Measurements from ENCODE around the gene FBXO21.
"Not testable (repeated sequence)": the region's sequence is repeated elsewhere in the genome, so short reads cannot be mapped to it uniquely, and the experiment has no call there.

Gene FBXO21

DNA sequence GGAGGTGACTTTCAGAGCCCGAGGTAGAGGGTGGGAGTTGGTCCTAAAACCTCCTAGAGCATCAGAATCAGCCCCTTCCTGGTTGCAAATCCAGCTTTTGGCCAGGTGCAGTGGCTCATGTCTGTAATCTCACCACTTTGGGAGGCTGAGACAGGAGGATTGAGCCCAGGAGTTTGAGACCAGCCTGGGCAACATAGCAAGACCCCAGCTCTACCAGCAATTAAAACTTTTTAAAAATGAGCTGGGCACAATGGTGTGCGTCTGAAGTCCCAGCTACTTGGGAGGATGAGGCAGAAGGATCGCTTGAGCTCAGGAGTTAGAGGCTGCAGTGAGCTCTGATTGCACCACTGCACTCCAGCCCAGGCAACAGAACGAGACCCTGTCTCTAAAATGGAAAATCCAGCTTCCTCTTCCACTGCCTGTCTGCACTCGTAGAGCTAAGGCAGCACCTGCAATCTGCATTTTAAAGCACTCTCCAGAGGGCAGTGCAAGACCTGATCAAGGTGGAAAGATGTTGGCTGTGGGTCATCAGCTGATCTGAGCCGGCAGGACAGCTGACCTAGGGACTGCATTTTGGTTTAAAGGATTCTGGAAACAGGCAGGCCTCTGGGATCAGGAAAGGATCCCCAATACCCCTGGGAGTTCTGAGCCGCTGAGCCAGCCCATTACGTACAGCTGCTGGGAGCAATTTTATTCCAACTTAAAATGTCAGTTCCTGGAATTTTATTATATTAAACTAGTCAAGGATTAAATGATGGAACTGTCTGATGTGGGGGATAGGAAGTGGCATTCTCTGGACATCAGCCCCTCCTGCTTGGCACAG lies 89.2 kb downstream of the FBXO21 start:
- no peak for DNase-seq

DNA sequence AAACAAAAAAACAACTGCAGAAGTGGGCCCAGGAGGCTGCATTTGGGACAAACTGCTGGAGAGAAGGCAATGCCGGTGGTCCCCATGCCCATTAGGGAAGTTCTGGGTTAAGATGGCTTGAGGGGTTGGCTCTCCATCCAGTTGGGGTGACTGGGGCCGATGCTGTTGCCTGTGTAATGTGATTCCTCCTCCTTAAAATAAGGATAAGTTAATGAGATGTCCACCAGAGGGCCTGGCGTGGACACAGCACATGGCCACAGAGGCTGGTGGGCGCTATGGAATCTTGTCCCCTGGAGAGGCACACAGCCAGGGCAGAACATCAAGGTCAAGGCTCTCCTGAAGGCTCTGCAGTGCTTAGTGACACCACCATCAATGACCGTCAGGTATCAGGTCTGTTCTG lies 90.0 kb downstream of the FBXO21 start:
- DNase-seq, result no peak

DNA sequence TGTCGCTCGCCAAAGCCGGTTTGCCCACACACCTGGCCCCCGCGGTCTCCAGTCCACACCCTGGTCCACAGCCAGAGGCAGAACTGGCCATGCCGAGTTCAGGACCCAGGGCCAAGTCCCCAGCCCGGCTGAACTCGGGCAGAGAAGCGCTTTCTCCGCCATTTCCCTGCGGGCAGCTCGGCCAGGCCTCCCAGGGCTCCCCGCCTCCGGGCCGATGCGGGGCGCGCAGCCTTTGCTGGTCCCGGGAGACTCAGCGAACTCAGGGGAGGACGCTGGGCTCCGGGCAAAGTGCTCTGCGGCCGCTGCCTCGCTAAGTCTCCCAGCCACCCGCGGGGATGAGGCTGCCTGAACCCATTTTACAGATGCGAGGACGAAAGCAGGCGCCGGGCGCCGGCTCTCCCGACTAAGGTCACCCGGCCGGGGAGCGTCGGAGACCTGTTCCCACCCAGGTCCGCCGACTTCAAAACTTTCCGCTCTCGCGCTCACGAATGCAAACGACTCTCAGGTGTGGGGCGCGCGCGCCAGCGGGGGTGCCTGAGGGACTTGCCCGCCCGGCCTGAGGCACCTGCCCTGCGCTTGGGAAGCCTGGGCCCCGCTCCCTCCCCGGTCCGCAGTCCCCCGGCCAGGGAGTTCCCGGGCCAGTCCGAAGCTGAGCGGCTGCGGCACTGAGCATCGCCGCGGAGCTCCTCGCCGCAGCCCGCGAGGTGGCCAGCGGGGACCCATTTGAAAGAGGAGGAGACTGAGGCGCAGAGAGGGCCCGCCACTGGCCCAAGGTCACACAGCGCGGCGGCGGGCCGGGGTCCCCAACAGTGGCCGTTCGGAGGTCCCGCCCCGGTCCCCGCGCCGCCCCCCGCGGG lies 91.7 kb downstream of the FBXO21 start:
- DNase-seq, result no peak

DNA sequence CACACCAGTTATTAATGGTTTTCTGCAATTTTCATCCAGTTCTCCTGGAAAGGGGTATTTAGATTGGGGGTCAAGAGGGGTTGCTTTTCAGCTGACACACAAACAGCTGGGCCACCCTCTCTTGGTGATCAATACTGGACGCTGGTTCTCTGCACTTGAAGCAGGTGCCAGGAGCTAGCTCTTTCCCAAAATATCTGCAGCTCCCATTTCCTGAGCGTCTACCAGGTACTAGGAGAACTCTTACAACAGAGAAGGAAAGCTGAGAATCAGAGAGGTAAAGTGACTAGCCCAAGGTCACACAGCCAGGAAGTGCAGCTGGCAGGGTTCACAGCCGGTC lies 92.3 kb downstream of the FBXO21 start:
- DNase-seq, result no peak

DNA sequence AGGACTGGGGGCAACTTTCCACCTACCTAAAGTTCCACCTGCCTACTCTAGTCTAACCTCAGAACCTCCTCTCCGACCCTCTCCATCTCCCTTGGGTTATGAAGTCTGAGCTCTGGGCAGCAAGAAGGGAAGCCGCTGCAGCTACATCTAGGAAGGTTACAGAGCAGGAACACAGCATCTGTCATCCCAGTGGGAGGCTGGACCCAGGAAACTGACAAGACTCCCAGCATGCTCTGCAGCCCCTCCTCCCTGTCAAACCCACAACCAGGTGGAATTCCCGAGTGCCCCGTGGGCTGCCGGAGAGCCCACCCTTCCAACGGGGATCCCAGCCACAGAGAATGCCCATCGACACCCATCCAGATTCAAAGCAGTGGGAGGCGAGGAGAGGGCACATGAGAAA lies 93.1 kb downstream of the FBXO21 start:
- no peak for DNase-seq

DNA sequence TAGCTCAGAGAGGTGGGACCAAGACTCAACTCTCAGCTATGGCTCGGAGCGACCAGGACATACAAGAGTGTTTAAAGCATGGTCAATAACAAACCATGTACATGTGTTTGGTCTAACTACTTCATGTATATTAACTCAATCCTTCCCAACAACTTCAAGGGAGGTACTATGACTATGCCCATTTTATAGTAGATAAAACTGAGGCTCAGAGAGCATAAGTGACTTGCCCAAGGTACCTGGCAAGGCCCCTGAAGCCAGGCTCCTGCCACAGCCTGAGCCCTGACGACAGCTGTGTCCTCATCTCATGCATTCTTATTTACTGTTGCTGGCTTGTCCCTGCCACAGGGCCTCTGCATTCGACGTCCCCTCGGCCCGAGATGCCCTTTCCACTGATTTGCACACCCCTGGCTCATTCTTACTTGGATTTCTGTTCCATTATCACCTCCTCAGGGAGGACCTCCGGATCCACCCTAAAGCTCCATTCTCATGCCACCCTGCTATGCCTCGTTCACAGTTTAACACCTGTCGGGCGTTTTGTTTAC lies 93.7 kb downstream of the FBXO21 start:
- DNase-seq, result no peak

DNA sequence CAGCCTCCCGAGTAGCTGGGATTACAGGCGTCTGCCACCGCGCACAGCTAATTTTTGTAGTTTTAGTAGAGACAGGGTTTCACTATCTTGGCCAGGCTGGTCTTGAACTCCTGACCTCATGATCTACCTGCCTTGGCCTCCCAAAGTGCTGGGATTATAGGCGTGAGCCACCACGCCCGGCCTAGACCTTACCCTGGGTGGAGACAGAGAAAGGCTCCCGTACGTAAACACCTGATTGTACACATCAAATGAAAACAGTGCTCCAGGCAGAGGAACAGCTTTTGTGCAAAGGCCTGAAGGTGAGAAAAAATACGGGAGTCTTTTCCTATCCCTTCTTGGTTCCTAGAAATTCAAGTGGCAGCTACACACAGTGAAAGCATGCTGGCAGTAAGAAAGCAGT lies 95.1 kb downstream of the FBXO21 start:
- not testable (repeated sequence) for DNase-seq

DNA sequence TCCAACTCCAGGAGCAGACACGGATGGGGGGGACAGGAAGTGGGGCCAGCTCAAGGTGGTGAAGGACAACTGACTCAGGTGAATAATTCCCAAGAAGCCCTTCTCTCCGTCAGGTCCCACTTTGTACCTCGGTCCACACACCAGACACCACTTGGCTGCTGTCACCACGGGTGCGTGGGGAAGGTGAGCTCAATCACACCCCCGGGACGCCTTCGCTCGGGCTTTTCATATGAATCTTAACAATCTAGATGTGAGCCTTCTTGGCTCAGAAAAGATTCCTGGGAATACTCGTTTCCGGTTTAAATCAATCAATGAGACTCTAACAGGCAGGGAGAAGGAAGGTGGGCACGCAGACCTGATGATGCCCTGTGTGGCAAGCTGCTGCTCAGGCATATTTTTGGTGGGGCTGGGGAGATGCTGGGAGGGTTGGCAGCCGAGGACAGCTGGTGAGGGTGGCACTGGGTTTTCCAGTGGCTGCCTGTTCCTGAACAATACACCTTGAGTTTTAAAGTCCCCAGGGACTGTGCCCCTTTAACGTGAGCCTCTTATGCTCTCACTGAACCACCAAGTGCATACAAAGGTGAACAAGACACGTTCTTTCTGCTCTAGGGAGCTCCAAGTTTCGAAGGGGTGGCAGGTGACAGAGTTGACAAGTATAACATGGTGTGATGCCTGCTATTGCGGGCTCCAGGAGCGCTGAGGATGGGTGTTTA lies 96.2 kb downstream of the FBXO21 start:
- DNase-seq, result no peak

DNA sequence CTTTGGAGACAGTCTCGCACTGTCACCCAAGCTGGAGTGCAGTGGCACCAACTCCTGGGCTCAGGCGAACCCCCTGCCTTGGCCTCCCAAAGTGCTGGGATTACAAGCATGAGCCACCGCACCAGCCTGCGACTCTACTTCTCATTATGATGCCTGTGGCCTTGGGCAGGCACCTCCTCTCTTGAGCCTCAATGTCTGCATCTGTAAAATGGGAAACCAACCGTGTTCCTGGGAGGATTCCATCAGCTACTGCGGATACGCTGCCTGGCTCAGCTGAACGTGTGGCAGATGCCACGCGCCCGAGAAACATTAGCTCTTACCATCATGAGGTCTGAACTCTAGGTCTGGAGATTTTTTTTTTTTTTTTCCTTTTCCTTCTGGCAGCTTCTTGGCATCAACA lies 96.8 kb downstream of the FBXO21 start:
- DNase-seq, result no peak

DNA sequence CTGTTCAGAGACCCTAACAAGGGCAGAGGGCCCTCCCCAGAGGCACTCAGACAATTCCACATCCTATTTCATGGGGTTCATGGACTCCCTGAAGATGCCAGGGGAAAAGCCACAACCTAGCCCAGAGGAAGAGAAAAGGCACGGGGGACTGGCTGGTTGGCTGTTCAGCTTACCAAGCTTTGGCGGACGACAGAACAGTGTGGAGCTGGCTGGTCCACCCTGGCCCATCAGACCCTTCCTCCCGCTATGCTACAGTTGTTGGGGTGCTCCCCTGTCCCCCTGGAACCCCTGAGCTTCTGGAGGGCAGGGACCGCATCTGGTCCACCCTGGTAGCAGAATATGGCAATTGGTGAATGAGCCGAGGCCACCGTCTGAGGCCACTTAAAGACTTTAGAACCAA lies 97.4 kb downstream of the FBXO21 start:
- no peak for DNase-seq

DNA sequence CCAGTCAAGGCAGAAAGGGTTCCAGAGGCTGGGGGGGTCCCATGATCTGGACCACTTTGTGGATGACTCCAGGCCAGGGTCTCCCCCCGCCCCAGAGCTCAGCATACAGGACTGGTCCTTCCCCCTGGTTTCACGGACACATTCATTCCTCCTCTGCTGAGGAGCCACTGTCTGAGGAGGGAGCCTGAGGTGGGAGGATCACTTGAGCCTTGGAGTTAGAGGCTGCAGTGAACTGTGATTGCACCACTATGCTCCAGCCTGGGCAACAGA lies 97.8 kb downstream of the FBXO21 start:
- no peak for DNase-seq

Data from DMS153 (cell line).